GM23338 (cell line): ENCODE results near the gene ASB15. TPM values are rescaled to one million over a fixed set of nuclear protein-coding genes. Genes with fewer than 3 reads are reported as not detected.

Experiments
- ATAC-seq: fragments of 200-7000 bp; cut with Tn5 transposase; 3 replicates; pipeline ENCODE4 v1.9.1; 2020
- DNase-seq: peaks from one replicate; pipeline ENCODE4 v3.0.0-alpha.2; 2015; ENCODE audit warnings: low spot score
- H2AFZ ChIP-seq: fragments of 200-600 bp; sonication (generic); 2 replicates; pipeline ENCODE4 v1.8.0; 2016; ENCODE audit warnings: antibody characterized with exemption, mild to moderate bottlenecking, moderate library complexity
- H3F3A ChIP-seq: fragments of 200-600 bp; sonication (generic); replicated peaks from 2 replicates; pipeline ENCODE4 v1.8.0; 2017; ENCODE audit warnings: antibody characterized with exemption, mixed run types, low read depth
- H3K27ac ChIP-seq: fragments of 200-600 bp; sonication (generic); 2 replicates; pipeline ENCODE4 v1.6.1; 2016; ENCODE audit warnings: low read depth
- H3K27me3 ChIP-seq: fragments of 200-600 bp; sonication (generic); 2 replicates; pipeline ENCODE4 v1.8.0; 2016; ENCODE audit warnings: mild to moderate bottlenecking, mixed run types, moderate library complexity; ENCODE audit not compliant: insufficient read depth
- H3K36me3 ChIP-seq: fragments of 200-600 bp; sonication (generic); 2 replicates; pipeline ENCODE4 v1.8.0; 2016; ENCODE audit warnings: mild to moderate bottlenecking; ENCODE audit not compliant: insufficient read depth
- H3K4me1 ChIP-seq: fragments of 200-600 bp; sonication (generic); 2 replicates; pipeline ENCODE4 v1.8.0; 2016; ENCODE audit warnings: mild to moderate bottlenecking, moderate library complexity; ENCODE audit not compliant: insufficient read depth
- H3K4me2 ChIP-seq: fragments of 200-600 bp; sonication (generic); 2 replicates; pipeline ENCODE4 v1.7.1; 2017; ENCODE audit warnings: mixed run types
- H3K4me3 ChIP-seq: fragments of 200-600 bp; sonication (generic); 2 replicates; pipeline ENCODE4 v1.6.1; 2016; ENCODE audit warnings: mixed run types
- H3K79me2 ChIP-seq: fragments of 200-600 bp; sonication (generic); replicated peaks from 2 replicates; pipeline ENCODE4 v1.8.0; 2017; ENCODE audit warnings: mild to moderate bottlenecking; ENCODE audit not compliant: insufficient read depth
- H3K9me2 ChIP-seq: fragments of 200-600 bp; sonication (generic); 2 replicates; pipeline ENCODE4 v1.8.0; 2017; ENCODE audit not compliant: insufficient read depth
- H4K20me1 ChIP-seq: fragments of 200-600 bp; sonication (generic); replicated peaks from 2 replicates; pipeline ENCODE4 v1.8.0; 2017; ENCODE audit warnings: mild to moderate bottlenecking; ENCODE audit not compliant: insufficient read depth
- H3K27ac Mint-ChIP-seq: 2 replicates; pipeline ENCODE4 v1.8.0; 2020; ENCODE audit warnings: inconsistent platforms, mild to moderate bottlenecking, moderate library complexity, mixed read lengths
- H3K27me3 Mint-ChIP-seq: 3 replicates; pipeline ENCODE4 v1.8.0; 2022; ENCODE audit warnings: low read depth, mild to moderate bottlenecking, moderate library complexity, mixed read lengths, inconsistent platforms; ENCODE audit not compliant: insufficient read depth, poor library complexity
- H3K36me3 Mint-ChIP-seq: 3 replicates; pipeline ENCODE4 v1.8.0; 2021; ENCODE audit warnings: low read depth, mild to moderate bottlenecking, inconsistent platforms, moderate library complexity, mixed read lengths
- H3K4me1 Mint-ChIP-seq: 3 replicates; pipeline ENCODE4 v1.8.0; 2020; ENCODE audit warnings: mild to moderate bottlenecking, inconsistent platforms, mixed read lengths
- H3K4me3 Mint-ChIP-seq: 3 replicates; pipeline ENCODE4 v1.8.0; 2021; ENCODE audit warnings: moderate library complexity, mild to moderate bottlenecking, inconsistent platforms, mixed read lengths
- H3K9me3 Mint-ChIP-seq: 3 replicates; pipeline ENCODE4 v1.8.0; 2020; ENCODE audit warnings: moderate library complexity, mild to moderate bottlenecking, inconsistent platforms, mixed read lengths
- CREB1 ChIP-seq: fragments of 250-450 bp; sonication (Bioruptor Pico); IDR thresholded peaks from 2 replicates; pipeline ENCODE4 v1.5.0; 2020; ENCODE audit warnings: low read depth, mild to moderate bottlenecking, moderate library complexity
- CTCF ChIP-seq, 2 experiments: fragments of 200-600 bp in 1 of 2; sonication (generic) in 1 of 2; conservative IDR thresholded peaks; 2 replicates each; pipeline versions ENCODE4 v1.5.1 to v1.6.1; 2016 to 2017; ENCODE audit warnings: antibody characterized with exemption in 2 of 2, low read depth in 2 of 2, mild to moderate bottlenecking in 2 of 2, moderate library complexity in 1 of 2
- EZH2 ChIP-seq: fragments of 200-600 bp; sonication (generic); IDR thresholded peaks from one replicate; pipeline ENCODE4 v1.8.0; 2017; ENCODE audit warnings: antibody characterized with exemption, mild to moderate bottlenecking, low read depth; ENCODE audit not compliant: unreplicated experiment
- EZH2phosphoT487 ChIP-seq: fragments of 200-600 bp; sonication (generic); IDR thresholded peaks from one replicate; pipeline ENCODE4 v1.8.1; 2018; ENCODE audit warnings: antibody characterized with exemption; ENCODE audit not compliant: unreplicated experiment
- JUNB ChIP-seq: IDR thresholded peaks from one replicate; pipeline ENCODE4 v1.6.1; 2016; ENCODE audit warnings: antibody characterized with exemption; ENCODE audit not compliant: unreplicated experiment
- NANOG ChIP-seq: IDR thresholded peaks from 2 replicates; pipeline ENCODE4 v1.6.1; 2016; ENCODE audit warnings: antibody characterized with exemption, borderline replicate concordance
- POLR2AphosphoS5 ChIP-seq: IDR thresholded peaks from 2 replicates; pipeline ENCODE4 v1.6.1; 2016; ENCODE audit warnings: antibody characterized with exemption, low read depth
- STAT1 ChIP-seq: IDR thresholded peaks from one replicate; pipeline ENCODE4 v1.6.1; 2016; ENCODE audit warnings: antibody characterized with exemption; ENCODE audit not compliant: unreplicated experiment
- ZNF114 ChIP-seq: fragments of 250-450 bp; sonication (Bioruptor Pico); IDR thresholded peaks from 2 replicates; pipeline ENCODE4 v1.5.0; 2020; ENCODE audit warnings: mild to moderate bottlenecking, moderate library complexity
- ZNF331 ChIP-seq: fragments of 250-450 bp; sonication (Bioruptor Pico); IDR thresholded peaks from 2 replicates; pipeline ENCODE4 v1.5.0; 2020; ENCODE audit warnings: low read depth, mild to moderate bottlenecking, moderate library complexity
- long read RNA-seq: library from polyadenylated mRNA; unstranded; transcript quantifications from one replicate; pipeline ENCODE4 v2.0.0, GENCODE V29; 2020; ENCODE audit not compliant: unreplicated experiment
- polyA plus RNA-seq: library from polyadenylated mRNA; unstranded; fragments of >200 nt; fragmentation: Nextera tagmentation; extraction: Ambion mirVana; gene quantifications from 2 replicates; pipeline ENCODE4 v1.2.1, GENCODE V29; 2016
- total RNA-seq: library from RNA; depleted of rRNA; stranded (reverse); fragments of >200 nt; shearing (Covaris generic); gene quantifications from 2 replicates; pipeline ENCODE4 v1.2.3, GENCODE V29; 2014; rRNA removed
- TF ChIP-seq, protein P1 (sequence below): IDR thresholded peaks from one replicate; pipeline ENCODE4 v1.6.1; 2018; ENCODE audit warnings: antibody characterized with exemption; ENCODE audit not compliant: unreplicated experiment
- TF ChIP-seq, protein P2 (sequence below): IDR thresholded peaks from 2 replicates; pipeline ENCODE4 v1.6.1; 2016; ENCODE audit warnings: antibody characterized with exemption
- TF ChIP-seq, protein P3 (sequence below): fragments of 250-450 bp; sonication (Bioruptor Pico); IDR thresholded peaks from 2 replicates; pipeline ENCODE4 v1.5.0; 2020; ENCODE audit warnings: mild to moderate bottlenecking, moderate library complexity

The ASB15 gene
- total RNA-seq (not detected in 2 replicates), polyA plus RNA-seq (not detected in 2 replicates)
- long read RNA-seq, result 0 reads

GRCh38 chr7:123601530-123601929 lies at the start of gene ASB15:
Gene ASB15, plus strand, starts transcription at chr7:123601821. Its CDS starts 12,682 bp downstream, at chr7:123614503.
- TF ChIP-seq ZNF331 (CRISPR knock-in tag) (no peak), CTCF (conservative IDR thresholded peaks at IDR 0.05; ENCODE audit: low read depth in 2 of 2) (no peak), CREB1 (CRISPR knock-in tag) (no peak), POLR2AphosphoS5 (no peak), ZNF114 (CRISPR knock-in tag) (no peak), EZH2 (no peak), STAT1 (no peak), EZH2phosphoT487 (no peak), NANOG (no peak), JUNB (no peak)
- TF ChIP-seq, protein P1, sequence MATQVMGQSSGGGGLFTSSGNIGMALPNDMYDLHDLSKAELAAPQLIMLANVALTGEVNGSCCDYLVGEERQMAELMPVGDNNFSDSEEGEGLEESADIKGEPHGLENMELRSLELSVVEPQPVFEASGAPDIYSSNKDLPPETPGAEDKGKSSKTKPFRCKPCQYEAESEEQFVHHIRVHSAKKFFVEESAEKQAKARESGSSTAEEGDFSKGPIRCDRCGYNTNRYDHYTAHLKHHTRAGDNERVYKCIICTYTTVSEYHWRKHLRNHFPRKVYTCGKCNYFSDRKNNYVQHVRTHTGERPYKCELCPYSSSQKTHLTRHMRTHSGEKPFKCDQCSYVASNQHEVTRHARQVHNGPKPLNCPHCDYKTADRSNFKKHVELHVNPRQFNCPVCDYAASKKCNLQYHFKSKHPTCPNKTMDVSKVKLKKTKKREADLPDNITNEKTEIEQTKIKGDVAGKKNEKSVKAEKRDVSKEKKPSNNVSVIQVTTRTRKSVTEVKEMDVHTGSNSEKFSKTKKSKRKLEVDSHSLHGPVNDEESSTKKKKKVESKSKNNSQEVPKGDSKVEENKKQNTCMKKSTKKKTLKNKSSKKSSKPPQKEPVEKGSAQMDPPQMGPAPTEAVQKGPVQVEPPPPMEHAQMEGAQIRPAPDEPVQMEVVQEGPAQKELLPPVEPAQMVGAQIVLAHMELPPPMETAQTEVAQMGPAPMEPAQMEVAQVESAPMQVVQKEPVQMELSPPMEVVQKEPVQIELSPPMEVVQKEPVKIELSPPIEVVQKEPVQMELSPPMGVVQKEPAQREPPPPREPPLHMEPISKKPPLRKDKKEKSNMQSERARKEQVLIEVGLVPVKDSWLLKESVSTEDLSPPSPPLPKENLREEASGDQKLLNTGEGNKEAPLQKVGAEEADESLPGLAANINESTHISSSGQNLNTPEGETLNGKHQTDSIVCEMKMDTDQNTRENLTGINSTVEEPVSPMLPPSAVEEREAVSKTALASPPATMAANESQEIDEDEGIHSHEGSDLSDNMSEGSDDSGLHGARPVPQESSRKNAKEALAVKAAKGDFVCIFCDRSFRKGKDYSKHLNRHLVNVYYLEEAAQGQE, result no peak
- TF ChIP-seq, protein P2, sequence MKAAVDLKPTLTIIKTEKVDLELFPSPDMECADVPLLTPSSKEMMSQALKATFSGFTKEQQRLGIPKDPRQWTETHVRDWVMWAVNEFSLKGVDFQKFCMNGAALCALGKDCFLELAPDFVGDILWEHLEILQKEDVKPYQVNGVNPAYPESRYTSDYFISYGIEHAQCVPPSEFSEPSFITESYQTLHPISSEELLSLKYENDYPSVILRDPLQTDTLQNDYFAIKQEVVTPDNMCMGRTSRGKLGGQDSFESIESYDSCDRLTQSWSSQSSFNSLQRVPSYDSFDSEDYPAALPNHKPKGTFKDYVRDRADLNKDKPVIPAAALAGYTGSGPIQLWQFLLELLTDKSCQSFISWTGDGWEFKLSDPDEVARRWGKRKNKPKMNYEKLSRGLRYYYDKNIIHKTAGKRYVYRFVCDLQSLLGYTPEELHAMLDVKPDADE, result no peak
- TF ChIP-seq, protein P3, sequence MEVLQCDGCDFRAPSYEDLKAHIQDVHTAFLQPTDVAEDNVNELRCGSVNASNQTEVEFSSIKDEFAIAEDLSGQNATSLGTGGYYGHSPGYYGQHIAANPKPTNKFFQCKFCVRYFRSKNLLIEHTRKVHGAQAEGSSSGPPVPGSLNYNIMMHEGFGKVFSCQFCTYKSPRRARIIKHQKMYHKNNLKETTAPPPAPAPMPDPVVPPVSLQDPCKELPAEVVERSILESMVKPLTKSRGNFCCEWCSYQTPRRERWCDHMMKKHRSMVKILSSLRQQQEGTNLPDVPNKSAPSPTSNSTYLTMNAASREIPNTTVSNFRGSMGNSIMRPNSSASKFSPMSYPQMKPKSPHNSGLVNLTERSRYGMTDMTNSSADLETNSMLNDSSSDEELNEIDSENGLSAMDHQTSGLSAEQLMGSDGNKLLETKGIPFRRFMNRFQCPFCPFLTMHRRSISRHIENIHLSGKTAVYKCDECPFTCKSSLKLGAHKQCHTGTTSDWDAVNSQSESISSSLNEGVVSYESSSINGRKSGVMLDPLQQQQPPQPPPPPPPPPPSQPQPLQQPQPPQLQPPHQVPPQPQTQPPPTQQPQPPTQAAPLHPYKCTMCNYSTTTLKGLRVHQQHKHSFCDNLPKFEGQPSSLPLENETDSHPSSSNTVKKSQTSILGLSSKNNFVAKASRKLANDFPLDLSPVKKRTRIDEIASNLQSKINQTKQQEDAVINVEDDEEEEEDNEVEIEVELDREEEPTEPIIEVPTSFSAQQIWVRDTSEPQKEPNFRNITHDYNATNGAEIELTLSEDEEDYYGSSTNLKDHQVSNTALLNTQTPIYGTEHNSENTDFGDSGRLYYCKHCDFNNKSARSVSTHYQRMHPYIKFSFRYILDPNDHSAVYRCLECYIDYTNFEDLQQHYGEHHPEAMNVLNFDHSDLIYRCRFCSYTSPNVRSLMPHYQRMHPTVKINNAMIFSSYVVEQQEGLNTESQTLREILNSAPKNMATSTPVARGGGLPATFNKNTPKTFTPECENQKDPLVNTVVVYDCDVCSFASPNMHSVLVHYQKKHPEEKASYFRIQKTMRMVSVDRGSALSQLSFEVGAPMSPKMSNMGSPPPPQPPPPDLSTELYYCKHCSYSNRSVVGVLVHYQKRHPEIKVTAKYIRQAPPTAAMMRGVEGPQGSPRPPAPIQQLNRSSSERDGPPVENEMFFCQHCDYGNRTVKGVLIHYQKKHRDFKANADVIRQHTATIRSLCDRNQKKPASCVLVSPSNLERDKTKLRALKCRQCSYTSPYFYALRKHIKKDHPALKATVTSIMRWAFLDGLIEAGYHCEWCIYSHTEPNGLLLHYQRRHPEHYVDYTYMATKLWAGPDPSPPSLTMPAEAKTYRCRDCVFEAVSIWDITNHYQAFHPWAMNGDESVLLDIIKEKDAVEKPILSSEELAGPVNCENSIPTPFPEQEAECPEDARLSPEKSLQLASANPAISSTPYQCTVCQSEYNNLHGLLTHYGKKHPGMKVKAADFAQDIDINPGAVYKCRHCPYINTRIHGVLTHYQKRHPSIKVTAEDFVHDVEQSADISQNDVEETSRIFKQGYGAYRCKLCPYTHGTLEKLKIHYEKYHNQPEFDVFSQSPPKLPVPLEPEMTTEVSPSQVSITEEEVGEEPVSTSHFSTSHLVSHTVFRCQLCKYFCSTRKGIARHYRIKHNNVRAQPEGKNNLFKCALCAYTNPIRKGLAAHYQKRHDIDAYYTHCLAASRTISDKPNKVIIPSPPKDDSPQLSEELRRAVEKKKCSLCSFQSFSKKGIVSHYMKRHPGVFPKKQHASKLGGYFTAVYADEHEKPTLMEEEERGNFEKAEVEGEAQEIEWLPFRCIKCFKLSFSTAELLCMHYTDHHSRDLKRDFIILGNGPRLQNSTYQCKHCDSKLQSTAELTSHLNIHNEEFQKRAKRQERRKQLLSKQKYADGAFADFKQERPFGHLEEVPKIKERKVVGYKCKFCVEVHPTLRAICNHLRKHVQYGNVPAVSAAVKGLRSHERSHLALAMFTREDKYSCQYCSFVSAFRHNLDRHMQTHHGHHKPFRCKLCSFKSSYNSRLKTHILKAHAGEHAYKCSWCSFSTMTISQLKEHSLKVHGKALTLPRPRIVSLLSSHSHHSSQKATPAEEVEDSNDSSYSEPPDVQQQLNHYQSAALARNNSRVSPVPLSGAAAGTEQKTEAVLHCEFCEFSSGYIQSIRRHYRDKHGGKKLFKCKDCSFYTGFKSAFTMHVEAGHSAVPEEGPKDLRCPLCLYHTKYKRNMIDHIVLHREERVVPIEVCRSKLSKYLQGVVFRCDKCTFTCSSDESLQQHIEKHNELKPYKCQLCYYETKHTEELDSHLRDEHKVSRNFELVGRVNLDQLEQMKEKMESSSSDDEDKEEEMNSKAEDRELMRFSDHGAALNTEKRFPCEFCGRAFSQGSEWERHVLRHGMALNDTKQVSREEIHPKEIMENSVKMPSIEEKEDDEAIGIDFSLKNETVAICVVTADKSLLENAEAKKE (CRISPR knock-in tag), result no peak
- no peaks in the 10 kb centered on the region for H3K36me3 ChIP-seq
- H4K20me1 ChIP-seq, result no peaks in the 10 kb centered on the region
- H3K27ac Mint-ChIP-seq, result no peak within 1 kb of the TSS; the same call in 1 of the 2 replicates
- no peak within 1 kb of the TSS for H3K4me2 ChIP-seq
- DNase-seq (no peak), ATAC-seq (no peak)
- H3K9me3 Mint-ChIP-seq, result no peaks in the 10 kb centered on the region
- no peaks in the 10 kb centered on the region for H3K27me3 ChIP-seq
- no peaks in the 10 kb centered on the region for H3K36me3 Mint-ChIP-seq
- H3K27ac ChIP-seq, result no peak within 1 kb of the TSS
- no peaks in the 10 kb centered on the region for H3K4me1 ChIP-seq
- no peaks in the 10 kb centered on the region for H3F3A ChIP-seq
- H3K4me3 ChIP-seq, result no peak within 1 kb of the TSS
- H3K9me2 ChIP-seq, result no peaks in the 10 kb centered on the region
- H2AFZ ChIP-seq, result no peak within 1 kb of the TSS
- H3K4me1 Mint-ChIP-seq, result peaks cover 6% of the 10 kb centered on the region; the same call in 1 of the 3 replicates
- no peaks in the 10 kb centered on the region for H3K79me2 ChIP-seq
- H3K27me3 Mint-ChIP-seq, result no peaks in the 10 kb centered on the region
- H3K4me3 Mint-ChIP-seq, result no peak within 1 kb of the TSS
